Stimulated activated CD4-positive, alpha-beta T cell treated with anti-CD3 and anti-CD28 coated beads, Interleukin-2, amount 100 ng/mL, for 48 hours (primary cell): Measurements from ENCODE around the gene PIM2.

ENCODE experiments used
- DNase-seq, 2 donors: peaks; one replicate each; pipeline ENCODE4 v3.0.0-alpha.2; 2020

PIM2 gene

GRCh38 chrX:48934581-48935300, 15.9 kb upstream of the PIM2 start:
- DNase-seq: no peak

- DNase-seq: no peak
Observed at GRCh38 chrX:48933757-48934156, 14.9 kb upstream of the PIM2 start.

- DNase-seq: no peak
Observed at GRCh38 chrX:48927736-48928382, 9.0 kb upstream of the PIM2 start.

GRCh38 chrX:48927123-48927522, 8.3 kb upstream of the PIM2 start:
- no peak for DNase-seq

GRCh38 chrX:48924270-48924669, 5.4 kb upstream of the PIM2 start:
- DNase-seq: no peak

GRCh38 chrX:48923771-48924170, 4.9 kb upstream of the PIM2 start:
- no peak for DNase-seq

GRCh38 chrX:48920718-48921104, 1.9 kb upstream of the PIM2 start:
- no peak for DNase-seq

- no peak for DNase-seq
Observed at GRCh38 chrX:48919947-48920717, 1.3 kb upstream of the PIM2 start.

GRCh38 chrX:48919360-48919841, 577 bp upstream of the PIM2 start:
- DNase-seq: no peak

- no peak for DNase-seq
Observed at GRCh38 chrX:48918301-48918642, 552 bp downstream of the PIM2 start.

- peak; percentile 75 to 83 for DNase-seq
Observed at GRCh38 chrX:48917139-48918001, 1.5 kb downstream of the PIM2 start.

- no peak for DNase-seq
Observed at GRCh38 chrX:48914593-48915493, 4.0 kb downstream of the PIM2 start.

- no peak for DNase-seq
Observed at GRCh38 chrX:48913605-48914366, 5.0 kb downstream of the PIM2 start.

- DNase-seq: peak; percentile 81 to 82
Observed at GRCh38 chrX:48911412-48912182, 7.2 kb downstream of the PIM2 start, which contains the start of gene SLC35A2. TSS of gene SLC35A2 (minus strand) at chrX:48911646. CDS start at chrX:48911636, 10 bp downstream.

- DNase-seq: no peak
Observed at GRCh38 chrX:48910926-48911411, 7.9 kb downstream of the PIM2 start.

GRCh38 chrX:48909703-48910294, 9.0 kb downstream of the PIM2 start:
- no peak for DNase-seq

GRCh38 chrX:48908600-48908999, 10.2 kb downstream of the PIM2 start:
- DNase-seq: no peak

- no peak for DNase-seq
Observed at GRCh38 chrX:48905090-48905790, 13.6 kb downstream of the PIM2 start.

- DNase-seq: no peak
Observed at GRCh38 chrX:48904626-48905025, 14.2 kb downstream of the PIM2 start.
